KMS-11 (cell line): ENCODE data around the gene CAMK4.

ENCODE experiments used
- H2AFZ ChIP-seq: fragments of 200-600 bp; sonication (generic); 2 replicates; pipeline ENCODE4 v1.6.1; 2016; ENCODE audit warnings: antibody characterized with exemption, mixed run types, low read depth
- H3K27ac ChIP-seq: fragments of 200-600 bp; sonication (generic); 2 replicates; pipeline ENCODE4 v1.6.1; 2016; ENCODE audit warnings: mild to moderate bottlenecking, mixed run types
- H3K27me3 ChIP-seq: fragments of 200-600 bp; sonication (generic); 2 replicates; pipeline ENCODE4 v1.6.1; 2017; ENCODE audit warnings: mild to moderate bottlenecking, low read depth, mixed run types, moderate library complexity; ENCODE audit not compliant: insufficient read depth
- H3K36me3 ChIP-seq: fragments of 200-600 bp; sonication (generic); 2 replicates; pipeline ENCODE4 v1.6.1; 2017; ENCODE audit warnings: mild to moderate bottlenecking, mixed run types; ENCODE audit not compliant: insufficient read depth
- H3K4me1 ChIP-seq: fragments of 200-600 bp; sonication (generic); 2 replicates; pipeline ENCODE4 v1.6.1; 2016; ENCODE audit warnings: mild to moderate bottlenecking, low read depth, mixed run types; ENCODE audit not compliant: poor library complexity, severe bottlenecking
- H3K4me2 ChIP-seq: fragments of 200-600 bp; sonication (generic); 2 replicates; pipeline ENCODE4 v1.7.0; 2016; ENCODE audit warnings: mild to moderate bottlenecking, mixed run types
- H3K4me3 ChIP-seq: fragments of 200-600 bp; sonication (generic); IDR thresholded peaks from 2 replicates; pipeline ENCODE4 v1.6.1; 2017; ENCODE audit warnings: low read depth, low read length, mixed read lengths; ENCODE audit not compliant: insufficient read depth
- H3K79me2 ChIP-seq: fragments of 200-600 bp; sonication (generic); 2 replicates; pipeline ENCODE4 v1.6.1; 2016; ENCODE audit warnings: low read depth, mixed run types; ENCODE audit not compliant: insufficient read depth
- H3K9ac ChIP-seq: fragments of 200-600 bp; sonication (generic); 2 replicates; pipeline ENCODE4 v1.6.1; 2016; ENCODE audit warnings: mild to moderate bottlenecking, mixed run types
- H4K20me1 ChIP-seq: fragments of 200-600 bp; sonication (generic); 2 replicates; pipeline ENCODE4 v1.6.1; 2016; ENCODE audit warnings: mild to moderate bottlenecking, mixed run types; ENCODE audit not compliant: insufficient read depth
- TF ChIP-seq, protein P1 (sequence below): fragments of 200-600 bp; sonication (generic); conservative IDR thresholded peaks from 2 replicates; pipeline ENCODE4 v1.6.1; 2017; ENCODE audit warnings: low read depth, mild to moderate bottlenecking, antibody characterized with exemption, low read length, moderate library complexity, mixed read lengths

The CAMK4 gene

DNA sequence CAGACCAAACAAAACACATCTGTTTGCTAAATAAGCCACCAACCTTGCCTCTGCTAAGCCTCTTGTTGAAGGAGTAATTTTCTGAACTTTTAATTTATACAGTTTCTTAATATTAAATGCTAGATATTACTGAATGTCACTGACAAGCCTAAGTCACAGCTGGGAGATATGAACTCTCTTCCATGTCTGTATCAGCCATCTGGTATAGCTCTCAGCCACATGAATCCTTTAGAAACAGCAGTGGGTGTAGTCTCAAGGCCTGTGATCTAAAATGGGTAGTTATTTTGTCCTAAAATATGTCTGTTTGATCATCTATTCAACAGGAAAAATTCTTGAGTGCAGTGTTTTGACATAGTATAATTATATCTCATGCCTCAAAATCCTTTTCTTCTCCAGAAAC is 97.2 kb downstream of the CAMK4 start:
- H3K4me1 ChIP-seq = no peaks in the 10 kb centered on the region
- no peak overlapping the region for H3K27ac ChIP-seq
- H3K9ac ChIP-seq = no peak overlapping the region
- no peak overlapping the region for H3K4me2 ChIP-seq
- H3K27me3 ChIP-seq = no peaks in the 10 kb centered on the region
- no peak overlapping the region for H3K4me3 ChIP-seq
- H3K36me3 ChIP-seq = no peaks in the 10 kb centered on the region
- H2AFZ ChIP-seq = no peak overlapping the region
- no peaks in the 10 kb centered on the region for H4K20me1 ChIP-seq
- no peaks in the 10 kb centered on the region for H3K79me2 ChIP-seq
- TF ChIP-seq, protein P1, sequence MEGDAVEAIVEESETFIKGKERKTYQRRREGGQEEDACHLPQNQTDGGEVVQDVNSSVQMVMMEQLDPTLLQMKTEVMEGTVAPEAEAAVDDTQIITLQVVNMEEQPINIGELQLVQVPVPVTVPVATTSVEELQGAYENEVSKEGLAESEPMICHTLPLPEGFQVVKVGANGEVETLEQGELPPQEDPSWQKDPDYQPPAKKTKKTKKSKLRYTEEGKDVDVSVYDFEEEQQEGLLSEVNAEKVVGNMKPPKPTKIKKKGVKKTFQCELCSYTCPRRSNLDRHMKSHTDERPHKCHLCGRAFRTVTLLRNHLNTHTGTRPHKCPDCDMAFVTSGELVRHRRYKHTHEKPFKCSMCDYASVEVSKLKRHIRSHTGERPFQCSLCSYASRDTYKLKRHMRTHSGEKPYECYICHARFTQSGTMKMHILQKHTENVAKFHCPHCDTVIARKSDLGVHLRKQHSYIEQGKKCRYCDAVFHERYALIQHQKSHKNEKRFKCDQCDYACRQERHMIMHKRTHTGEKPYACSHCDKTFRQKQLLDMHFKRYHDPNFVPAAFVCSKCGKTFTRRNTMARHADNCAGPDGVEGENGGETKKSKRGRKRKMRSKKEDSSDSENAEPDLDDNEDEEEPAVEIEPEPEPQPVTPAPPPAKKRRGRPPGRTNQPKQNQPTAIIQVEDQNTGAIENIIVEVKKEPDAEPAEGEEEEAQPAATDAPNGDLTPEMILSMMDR = no peak

- H3K27ac ChIP-seq = no peak overlapping the region
- no peaks in the 10 kb centered on the region for H3K36me3 ChIP-seq
- no peaks in the 10 kb centered on the region for H3K27me3 ChIP-seq
- H3K4me1 ChIP-seq = no peaks in the 10 kb centered on the region
- no peak overlapping the region for H3K4me2 ChIP-seq
- no peak overlapping the region for H2AFZ ChIP-seq
- H3K4me3 ChIP-seq = no peak overlapping the region
- H4K20me1 ChIP-seq = no peaks in the 10 kb centered on the region
- H3K79me2 ChIP-seq = no peaks in the 10 kb centered on the region
- H3K9ac ChIP-seq = no peak overlapping the region
- TF ChIP-seq, protein P1 = no peak
These were observed 102.4 kb downstream of the CAMK4 start for GRCh38 chr5:111326551-111326950.

GRCh38 chr5:111337133-111337532 is 112.9 kb downstream of the CAMK4 start:
- H3K79me2 ChIP-seq = no peaks in the 10 kb centered on the region
- no peaks in the 10 kb centered on the region for H4K20me1 ChIP-seq
- H3K4me2 ChIP-seq = no peak overlapping the region
- H3K27me3 ChIP-seq = no peaks in the 10 kb centered on the region
- TF ChIP-seq, protein P1 = no peak
- no peaks in the 10 kb centered on the region for H3K36me3 ChIP-seq
- H3K4me3 ChIP-seq = no peak overlapping the region
- H3K4me1 ChIP-seq = no peaks in the 10 kb centered on the region
- H3K9ac ChIP-seq = no peak overlapping the region
- H3K27ac ChIP-seq = no peak overlapping the region
- H2AFZ ChIP-seq = no peak overlapping the region

GRCh38 chr5:111337688-111338087 is 113.5 kb downstream of the CAMK4 start:
- TF ChIP-seq, protein P1 = no peak
- Histone ChIP-seq H3K4me2 (no peak overlapping the region), H4K20me1 (no peaks in the 10 kb centered on the region), H3K4me1 (no peaks in the 10 kb centered on the region), H3K27ac (no peak overlapping the region), H2AFZ (no peak overlapping the region), H3K9ac (no peak overlapping the region), H3K4me3 (no peak overlapping the region), H3K36me3 (no peaks in the 10 kb centered on the region), H3K79me2 (no peaks in the 10 kb centered on the region), H3K27me3 (no peaks in the 10 kb centered on the region)
